ENCODE results near the gene HIRA. TPM values are rescaled to one million over a fixed set of nuclear protein-coding genes. Genes with fewer than 3 reads are reported as not detected.

HIRA gene
- total and polyA plus RNA-seq, 2 of the 8 experiments (the other 6 are each of a cell fraction or from before 2014, with no cell fraction given): 34.9 to 67.2 TPM

- no peak overlapping the region for H2BK20ac ChIP-seq (ENCODE audit: low read length)
- H3K23me2 ChIP-seq (ENCODE audit: low read depth, low read length): no peaks in the 10 kb centered on the region; the same call in 1 of the 2 replicates
- no peak overlapping the region for H3K4me3 ChIP-seq (ENCODE audit: extremely low read depth in 1 of 4, insufficient read depth in 2 of 4, low read depth in 3 of 4, low read length in 4 of 4)
- FAIRE-seq (no peak), DNase-seq (ENCODE audit: low read depth in 1 of 2, low spot score in 2 of 2) (no peak)
- no peaks in the 10 kb centered on the region for H3K27me3 ChIP-seq (replicated peaks in 1 of 4; ENCODE audit: control insufficient read depth in 3 of 4, extremely low read depth in 1 of 4, insufficient read depth in 3 of 4, low read length in 3 of 4)
- no peak overlapping the region for H2BK12ac ChIP-seq (ENCODE audit: low read depth, low read length)
- no peak overlapping the region for H4K91ac ChIP-seq (replicated peaks; ENCODE audit: insufficient read length, low read length)
- no peaks in the 10 kb centered on the region for H3K9me3 ChIP-seq (ENCODE audit: insufficient read depth in 2 of 2, low read depth in 1 of 2, low read length in 1 of 2)
- no peak overlapping the region for H3K18ac ChIP-seq (ENCODE audit: extremely low read depth, low read length)
- no peak overlapping the region for H4K8ac ChIP-seq (ENCODE audit: extremely low read depth, insufficient read depth, low read length)
- H3K4ac ChIP-seq (replicated peaks; ENCODE audit: insufficient read length, low read depth, low read length): no peak overlapping the region
- peak overlapping the region in 1 of 4 experiments; percentile 4; a peak in 1 of 7 replicates for H3K9ac ChIP-seq (replicated peaks in 1 of 4; ENCODE audit: extremely low read depth in 1 of 4, low read depth in 3 of 4, low read length in 3 of 4)
- ChIA-PET CTCF (ENCODE audit: partially characterized antibody) (interaction anchor here (0.8 to 1.1 kb wide), 4 partner anchors 32 to 405 kb away, joined by 3 read pairs; no protein-coding TSS in a partner anchor), POLR2A (ENCODE audit: partially characterized antibody) (interaction anchor here (0.5 to 4.8 kb wide), 9 partner anchors 10 to 791 kb away, joined by 3 to 38 read pairs (median 4); partner anchors contain the start of genes C22orf39, HIRA and MRPL40)
- no peak overlapping the region for H3K14ac ChIP-seq (ENCODE audit: insufficient read length)
- H3K27ac ChIP-seq (ENCODE audit: low read depth, low read length): no peak overlapping the region
- 83% methylated on average over 11 of the region's 11 CpGs; no CpG with 5 or more reads in 1 of the 2 experiments for WGBS, 2 experiments (ENCODE audit: extremely low coverage in 1 of 2, insufficient coverage in 1 of 2, insufficient read length in 1 of 2, insufficient replicate concordance in 2 of 2, low coverage in 1 of 2, low lambda C conversion rate in 2 of 2, missing lambda C conversion rate in 1 of 2)
- peaks cover 0 to 20% (median 7%) of the 10 kb centered on the region in 4 experiments; a peak in 6 of 7 replicates for H3K4me1 ChIP-seq (replicated peaks in 1 of 4; ENCODE audit: control insufficient read depth in 3 of 4, insufficient read depth in 4 of 4, low read length in 3 of 4)
- no peak overlapping the region for H2BK15ac ChIP-seq (ENCODE audit: low read length)
- H3K56ac ChIP-seq (replicated peaks; ENCODE audit: insufficient read length, low read depth, low read length): no peak overlapping the region
- no peak overlapping the region for H2BK120ac ChIP-seq (replicated peaks; ENCODE audit: low read depth, low read length)
- peaks cover 22 to 41% of the 10 kb centered on the region in 2 experiments for H4K20me1 ChIP-seq (replicated peaks in 1 of 2; ENCODE audit: control insufficient read depth in 1 of 2, insufficient read depth in 2 of 2, low read length in 2 of 2)
- H3K79me1 ChIP-seq (ENCODE audit: low read depth, low read length): peaks cover 31% of the 10 kb centered on the region
- peak overlapping the region; percentile 29; the same call in 1 of the 2 replicates for H2AK5ac ChIP-seq (ENCODE audit: low read depth, low read length)
- H3K36me3 ChIP-seq (ENCODE audit: control insufficient read depth in 2 of 4, insufficient read depth in 4 of 4, low read length in 3 of 4): no peaks in the 10 kb centered on the region; a peak in 2 of 8 replicates
- no peak overlapping the region for H3K23ac ChIP-seq (ENCODE audit: insufficient read length)
- no peak overlapping the region for H4K5ac ChIP-seq (ENCODE audit: insufficient read length, low read depth, low read length)
- peak overlapping the region; percentile 1 to 37; a peak in 1 of 4 replicates for H3K4me2 ChIP-seq (ENCODE audit: insufficient read depth in 1 of 2, low read depth in 2 of 2, low read length in 2 of 2)
- H2AFZ ChIP-seq (ENCODE audit: low read length): no peak overlapping the region
- peak overlapping the region; percentile 45; the same call in 1 of the 2 replicates for H2BK5ac ChIP-seq (ENCODE audit: low read depth, low read length)
- no peak for TF ChIP-seq CHD1 (IDR thresholded peaks at IDR 0.05; ENCODE audit: low read depth, low read length)
- no peak for TF ChIP-seq CREB1 (IDR thresholded peaks at IDR 0.05)
- no peak for TF ChIP-seq CBX5 (IDR thresholded peaks at IDR 0.05; ENCODE audit: low read depth, low read length)
- H3K79me2 ChIP-seq (ENCODE audit: control insufficient read depth in 1 of 2, insufficient read depth in 2 of 2, low read length in 2 of 2): peaks cover 42 to 99% of the 10 kb centered on the region in 2 experiments
These were observed 8.9 kb downstream of the HIRA start for GRCh38 chr22:19422440-19423301.
